ENCODE measurements around the gene OTX1. TPM values are rescaled to one million over a fixed set of nuclear protein-coding genes. Genes with fewer than 3 reads are reported as not detected.

The OTX1 gene
- total and polyA plus RNA-seq, 2 of the 4 experiments (the other 2 are of a cell fraction): 0.03 TPM; not detected in 1

DNA sequence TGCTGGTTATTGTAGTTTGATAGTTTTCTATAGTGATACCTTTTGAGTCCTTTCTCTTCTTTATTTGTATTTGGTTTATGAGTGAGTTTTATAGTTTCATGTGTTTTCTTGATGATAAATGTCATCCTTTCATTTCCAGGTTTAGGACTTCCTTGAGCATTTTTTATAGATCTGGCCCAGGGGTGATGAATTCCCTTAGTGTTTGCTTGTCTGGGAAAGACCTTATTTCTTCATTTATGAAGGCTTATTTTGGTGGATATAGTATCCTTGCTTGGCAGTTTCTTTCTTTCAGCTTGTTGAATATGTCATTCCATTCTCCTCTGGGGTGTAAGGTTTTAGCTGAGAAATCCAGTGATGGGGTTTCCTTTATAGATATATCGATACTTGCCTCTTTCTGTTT is 53.9 kb downstream of the OTX1 start:
- intact Hi-C loops (cut with micrococcal nuclease): no loop called here
- ChIA-PET CTCF (no interaction called here), POLR2A (ENCODE audit: unreplicated experiment) (no interaction called here)
- no peaks in the 10 kb centered on the region for H3K4me1 ChIP-seq (ENCODE audit: control insufficient read depth, insufficient read depth, low read length)
- no peak overlapping the region for H3K23ac ChIP-seq (ENCODE audit: low read depth, low read length)
- H2BK20ac ChIP-seq (ENCODE audit: low read depth, low read length): no peak overlapping the region
- H3K56ac ChIP-seq (ENCODE audit: extremely low read depth, insufficient read depth, low read length): no peak overlapping the region
- ATAC-seq (ENCODE audit: low read depth): no peak
- no peak overlapping the region for H2AK9ac ChIP-seq (replicated peaks; ENCODE audit: low read depth, low read length, poor library complexity)
- no peak for DNase-seq
- in situ Hi-C loops (cut with MboI; ENCODE audit: low sequenced_read_pairs): loop anchor here (25.0 kb wide), 1 partner anchor 108 kb away; no protein-coding TSS in a partner anchor
- no peak overlapping the region for H3K14ac ChIP-seq (replicated peaks; ENCODE audit: low read depth, low read length)
- no peak overlapping the region for H3K27ac ChIP-seq (ENCODE audit: insufficient read depth, low read length)
- H2AK5ac ChIP-seq (ENCODE audit: low read depth, low read length): no peak overlapping the region
- no peaks in the 10 kb centered on the region for H3K36me3 ChIP-seq (ENCODE audit: control insufficient read depth, insufficient read depth, low read length)
- no peaks in the 10 kb centered on the region for H3K79me1 ChIP-seq (ENCODE audit: low read depth in 1 of 2, low read length in 2 of 2)
- H2BK15ac ChIP-seq (ENCODE audit: low read depth, low read length): no peak overlapping the region
- no peak for TF ChIP-seq NFE2L2 (IDR thresholded peaks at IDR 0.05; ENCODE audit: low read depth, low read length)
- TF ChIP-seq SMC3 (IDR thresholded peaks at IDR 0.05; ENCODE audit: low read depth, low read length): no peak
- no peak for TF ChIP-seq BHLHE40 (IDR thresholded peaks at IDR 0.05; ENCODE audit: low read depth, low read length)
- no peak for TF ChIP-seq CHD1 (IDR thresholded peaks at IDR 0.05; ENCODE audit: low read depth, low read length)
- TF ChIP-seq MAFK (IDR thresholded peaks at IDR 0.05; ENCODE audit: low read depth, low read length): no peak
- TF ChIP-seq ELK1 (IDR thresholded peaks at IDR 0.05; ENCODE audit: borderline replicate concordance, low read depth, low read length): no peak
- no peak for TF ChIP-seq MXI1 (IDR thresholded peaks at IDR 0.05; ENCODE audit: borderline replicate concordance, low read depth, low read length)
- no peak for TF ChIP-seq CEBPB (IDR thresholded peaks at IDR 0.05; ENCODE audit: low read depth, low read length)
- no CpG with 5 or more reads among the region's 1 CpG for WGBS, 2 experiments (ENCODE audit: extremely low coverage in 2 of 2, insufficient read length in 1 of 2)
- no peak overlapping the region for H4K91ac ChIP-seq (ENCODE audit: insufficient read depth, low read depth, low read length)
- dilution Hi-C loops (cut with HindIII; ENCODE audit: low sequenced_read_pairs, unreplicated experiment): no loop called here
- H4K20me1 ChIP-seq (ENCODE audit: insufficient read depth, low read length): no peaks in the 10 kb centered on the region
- no peaks in the 10 kb centered on the region; the same call in 1 of the 2 replicates for H3K9me3 ChIP-seq (ENCODE audit: control insufficient read depth, insufficient read depth, low read length)
- no peak overlapping the region for H3K9ac ChIP-seq (ENCODE audit: low read depth, low read length)
- H3K4ac ChIP-seq (ENCODE audit: low read depth, low read length): no peak overlapping the region
- no peak overlapping the region for H4K5ac ChIP-seq (ENCODE audit: low read depth, low read length)
- H3K4me2 ChIP-seq (ENCODE audit: low read depth, low read length): no peak overlapping the region
- no TSS peak for BruUV-seq (replicated peaks)
- H4K8ac ChIP-seq (ENCODE audit: low read depth in 2 of 2, low read length in 2 of 2): no peak overlapping the region
- no peak overlapping the region for H2AFZ ChIP-seq (replicated peaks; ENCODE audit: low read length, poor library complexity)
- H2BK5ac ChIP-seq (ENCODE audit: low read depth, low read length, poor library complexity, severe bottlenecking): no peak overlapping the region
- no peak overlapping the region for H3K18ac ChIP-seq (ENCODE audit: low read depth, low read length)
- H3K9me1 ChIP-seq (ENCODE audit: insufficient read depth, low read length): no peaks in the 10 kb centered on the region
- H3K27me3 ChIP-seq (ENCODE audit: control insufficient read depth, insufficient read depth, low read length): no peaks in the 10 kb centered on the region
- H2BK120ac ChIP-seq (ENCODE audit: low read depth, low read length): no peak overlapping the region
- no peak overlapping the region for H3K4me3 ChIP-seq (ENCODE audit: insufficient read depth, low read depth, low read length)

Data from IMR-90 (cell line).